Raji (cell line): Measurements from ENCODE around the gene P4HTM.

ENCODE experiments used
- POLR2A ChIP-seq: IDR thresholded peaks from 2 replicates; pipeline ENCODE4 v1.6.1; 2011; ENCODE audit warnings: low read depth, low read length, control low read depth; ENCODE audit not compliant: insufficient read depth

Gene P4HTM

GRCh38 chr3:48999085-48999858, 9.2 kb downstream of the P4HTM start:
- no peak for TF ChIP-seq POLR2A

- no peak for TF ChIP-seq POLR2A
These were observed 11.1 kb downstream of the P4HTM start for GRCh38 chr3:49001155-49001554.

DNA sequence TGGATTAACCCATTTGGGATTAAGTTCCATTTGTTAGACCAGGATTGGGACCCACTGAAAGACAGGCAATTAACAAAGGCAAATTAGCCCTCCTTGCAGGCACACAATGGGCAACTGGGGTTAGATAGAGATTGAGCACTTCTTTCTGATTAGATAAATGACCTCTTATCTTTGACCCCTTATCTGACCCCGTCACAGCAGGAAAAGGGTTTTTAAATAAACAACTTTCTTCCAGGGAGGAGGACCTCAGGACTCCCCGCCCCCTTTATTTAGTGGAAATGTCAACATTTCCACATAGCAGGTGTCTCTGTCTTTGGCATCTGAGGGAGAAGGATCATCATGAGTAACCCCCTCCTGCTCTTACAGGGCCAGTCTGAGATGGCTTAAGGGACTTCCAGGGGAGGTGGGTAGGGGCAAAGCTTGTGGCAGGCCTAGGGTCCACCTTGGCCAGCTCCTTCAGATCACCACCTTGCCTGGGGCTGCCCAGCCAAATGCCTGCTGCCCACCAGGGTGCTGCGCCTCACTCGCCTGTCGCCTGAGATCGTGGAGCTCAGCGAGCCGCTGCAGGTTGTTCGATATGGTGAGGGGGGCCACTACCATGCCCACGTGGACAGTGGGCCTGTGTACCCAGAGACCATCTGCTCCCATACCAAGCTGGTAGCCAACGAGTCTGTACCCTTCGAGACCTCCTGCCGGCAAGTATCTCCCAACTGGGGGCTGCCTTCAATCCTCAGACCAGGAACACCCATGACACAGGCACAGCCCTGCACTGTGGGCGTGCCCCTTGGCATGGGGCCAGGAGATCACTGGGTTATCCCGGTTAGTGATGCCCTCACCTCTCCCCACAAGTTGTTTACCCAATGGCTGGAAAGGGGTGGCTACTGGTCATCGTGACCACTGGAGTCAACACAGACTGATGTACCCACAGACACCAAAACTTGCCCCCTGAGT, 14.6 kb downstream of the P4HTM start:
- TF ChIP-seq POLR2A, result no peak

DNA sequence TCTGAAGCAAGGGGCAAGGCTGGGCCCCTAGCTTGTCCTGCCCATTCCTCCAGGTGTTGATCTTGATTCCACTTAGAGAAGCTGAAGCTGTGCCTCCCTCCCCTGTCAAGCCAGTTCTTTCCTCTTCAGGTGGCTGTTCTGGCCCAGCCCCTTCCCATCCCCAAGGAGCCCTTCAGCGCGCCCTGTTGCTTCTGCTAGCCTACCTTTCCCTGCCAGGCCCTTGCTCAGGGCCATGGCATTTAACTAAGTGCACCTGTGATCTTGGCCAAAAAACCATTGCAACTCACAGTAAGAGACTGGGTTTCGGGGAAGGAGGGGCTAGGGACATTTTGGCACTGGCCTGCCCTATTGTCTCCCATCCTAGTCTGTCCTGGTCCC, 15.3 kb downstream of the P4HTM start:
- no peak for TF ChIP-seq POLR2A

DNA sequence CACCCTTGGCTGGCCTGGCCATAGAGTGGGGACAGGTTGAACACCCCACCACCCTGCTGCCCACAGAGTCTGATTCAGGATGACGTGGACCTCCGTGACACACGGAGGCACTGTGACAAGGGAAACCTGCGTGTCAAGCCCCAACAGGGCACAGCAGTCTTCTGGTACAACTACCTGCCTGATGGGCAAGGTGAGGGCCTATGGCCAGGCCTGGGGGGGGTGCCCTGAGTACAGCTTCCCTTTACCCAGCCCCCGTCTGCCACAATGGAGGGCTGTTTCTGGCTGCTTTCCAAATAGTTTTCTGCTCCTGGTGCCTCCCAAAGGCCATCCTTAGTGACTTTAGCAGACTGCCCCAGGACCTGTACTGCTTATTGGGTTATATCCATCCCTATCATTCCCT, 16.0 kb downstream of the P4HTM start:
- TF ChIP-seq POLR2A, result no peak

- no peak for TF ChIP-seq POLR2A
These were observed 16.5 kb downstream of the P4HTM start for GRCh38 chr3:49006408-49007067.

DNA sequence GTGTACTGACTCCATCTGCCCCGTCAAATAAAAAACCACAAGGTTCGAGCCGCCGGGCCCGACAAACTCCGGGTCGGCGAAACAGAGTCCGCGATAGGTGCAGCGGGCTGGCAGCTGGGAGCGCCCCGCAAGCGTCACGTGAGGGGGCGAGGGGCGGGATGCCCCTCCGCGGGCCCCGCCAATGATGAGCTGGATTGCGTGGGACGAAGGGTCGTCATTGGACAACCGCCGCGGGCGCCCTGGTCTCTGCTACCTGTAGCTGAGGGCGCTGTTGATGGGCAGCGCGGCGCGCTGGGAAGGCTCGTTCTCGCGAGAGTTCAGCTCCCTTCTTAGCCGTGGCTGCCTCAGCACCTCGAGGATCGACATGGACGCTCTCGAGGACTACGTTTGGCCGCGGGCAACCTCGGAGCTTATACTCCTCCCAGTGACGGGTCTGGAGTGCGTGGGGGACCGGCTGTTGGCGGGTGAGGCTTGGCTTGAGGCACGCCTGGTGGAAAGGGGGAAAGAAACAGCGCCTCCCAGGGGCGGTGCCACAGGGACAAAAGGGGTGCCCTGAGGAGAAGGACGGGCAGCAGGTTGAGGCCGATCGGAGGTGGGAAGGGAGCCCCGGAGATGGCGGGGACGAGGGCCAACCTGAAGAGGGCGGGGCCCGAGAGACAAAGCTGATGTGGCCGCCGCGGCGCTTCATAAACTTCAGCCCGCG, 17.2 kb downstream of the P4HTM start, which contains the start of gene WDR6:
Gene WDR6 (plus strand): TSS at position 324 of the 703 bp plus-strand sequence. CDS start 41 bp downstream, at position 365.
- TF ChIP-seq POLR2A, result peak; percentile 85

GRCh38 chr3:49007771-49008528, 17.9 kb downstream of the P4HTM start:
- no peak for TF ChIP-seq POLR2A

GRCh38 chr3:49009396-49009795, 19.4 kb downstream of the P4HTM start:
- TF ChIP-seq POLR2A, result no peak

GRCh38 chr3:49012441-49013017, 22.5 kb downstream of the P4HTM start:
- no peak for TF ChIP-seq POLR2A

DNA sequence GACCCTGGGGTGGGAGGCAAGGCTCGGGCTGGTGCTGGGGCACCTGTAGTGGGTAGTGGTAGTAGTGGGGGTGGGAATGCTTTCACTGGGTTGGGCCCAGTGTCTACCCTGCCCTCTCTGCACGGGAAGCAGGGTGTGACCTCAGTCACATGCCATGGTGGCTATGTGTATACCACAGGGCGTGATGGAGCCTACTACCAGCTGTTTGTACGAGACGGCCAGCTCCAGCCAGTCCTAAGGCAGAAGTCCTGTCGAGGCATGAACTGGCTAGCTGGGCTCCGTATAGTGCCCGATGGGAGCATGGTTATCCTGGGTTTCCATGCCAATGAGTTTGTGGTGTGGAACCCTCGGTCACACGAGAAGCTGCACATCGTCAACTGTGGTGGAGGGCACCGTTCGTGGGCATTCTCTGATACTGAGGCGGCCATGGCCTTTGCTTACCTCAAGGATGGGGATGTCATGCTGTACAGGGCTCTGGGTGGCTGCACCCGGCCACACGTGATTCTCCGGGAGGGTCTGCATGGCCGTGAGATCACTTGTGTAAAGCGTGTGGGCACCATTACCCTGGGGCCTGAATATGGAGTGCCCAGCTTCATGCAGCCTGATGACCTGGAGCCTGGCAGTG, 23.2 kb downstream of the P4HTM start:
- TF ChIP-seq POLR2A, result no peak

GRCh38 chr3:49013738-49014660, 24.0 kb downstream of the P4HTM start:
- no peak for TF ChIP-seq POLR2A
